ENCODE results near the gene DYNLT5. TPM values are rescaled to one million over a fixed set of nuclear protein-coding genes. Genes with fewer than 3 reads are reported as not detected.

Gene DYNLT5
- total RNA-seq, 1 experiment from 2014 or later: not detected

GRCh38 chr1:66729119-66729518, 23.1 kb upstream of the DYNLT5 start:
- no TSS peak for BruUV-seq (replicated peaks)
- no peaks in the 10 kb centered on the region for H3K9me3 ChIP-seq (ENCODE audit: control insufficient read depth in 1 of 2, insufficient read depth in 1 of 2, low read depth in 1 of 2, low read length in 2 of 2)
- H3K27ac ChIP-seq (ENCODE audit: low read depth, low read length): no peak overlapping the region
- TF ChIP-seq SRF (IDR thresholded peaks at IDR 0.05; ENCODE audit: low read depth) (no peak), ELF1 (IDR thresholded peaks at IDR 0.05; ENCODE audit: borderline replicate concordance, low read depth) (no peak), SP1 (IDR thresholded peaks at IDR 0.05; ENCODE audit: low read depth) (no peak), ZFX (IDR thresholded peaks at IDR 0.05) (no peak)
- H3K27me3 ChIP-seq (ENCODE audit: insufficient read depth, low read length): no peaks in the 10 kb centered on the region
- no peak overlapping the region for H2AFZ ChIP-seq (ENCODE audit: low read depth, low read length, poor library complexity, severe bottlenecking)
- no peak overlapping the region for H3K4me2 ChIP-seq (ENCODE audit: low read length)
- H3K9ac ChIP-seq (ENCODE audit: low read length): no peak overlapping the region
- ChIA-PET CTCF (no interaction called here), POLR2A (no interaction called here), RAD21 (ENCODE audit: low non-redundant PET in 1 of 2, low total read pairs in 2 of 2, uncharacterized antibody in 2 of 2, unreplicated experiment in 2 of 2) (no interaction called here)
- no peaks in the 10 kb centered on the region for H4K20me1 ChIP-seq (ENCODE audit: insufficient read depth)
- peaks cover 0 to 11% of the 10 kb centered on the region in 2 experiments; a peak in 1 of 4 replicates for H3K4me1 ChIP-seq (ENCODE audit: control insufficient read depth in 1 of 2, insufficient read depth in 2 of 2, low read length in 2 of 2)
- ATAC-seq: no peak
- H3K9me2 ChIP-seq (ENCODE audit: insufficient read depth): no peaks in the 10 kb centered on the region
- no peak for DNase-seq (ENCODE audit: low read depth, low spot score)
- no peaks in the 10 kb centered on the region for H3K36me3 ChIP-seq (ENCODE audit: control insufficient read depth in 1 of 2, insufficient read depth in 2 of 2, low read length in 2 of 2)
- no peak overlapping the region for H3K4me3 ChIP-seq (replicated peaks in 1 of 2; ENCODE audit: low read depth in 1 of 2, low read length in 2 of 2)
- H3K79me2 ChIP-seq (ENCODE audit: insufficient read depth, low read length): no peaks in the 10 kb centered on the region
- intact Hi-C loops (cut with micrococcal nuclease): loop anchor here (5.0 to 10.0 kb wide), 2 partner anchors 227 to 774 kb away; no protein-coding TSS in a partner anchor

- Histone ChIP-seq H3K9me3 (ENCODE audit: control insufficient read depth in 1 of 2, insufficient read depth in 1 of 2, low read depth in 1 of 2, low read length in 2 of 2) (no peaks in the 10 kb centered on the region), H3K9ac (ENCODE audit: low read length) (no peak overlapping the region), H3K9me2 (ENCODE audit: insufficient read depth) (no peaks in the 10 kb centered on the region), H4K20me1 (ENCODE audit: insufficient read depth) (no peaks in the 10 kb centered on the region), H3K4me3 (replicated peaks in 1 of 2; ENCODE audit: low read depth in 1 of 2, low read length in 2 of 2) (no peak overlapping the region), H2AFZ (ENCODE audit: low read depth, low read length, poor library complexity, severe bottlenecking) (no peak overlapping the region), H3K27me3 (ENCODE audit: insufficient read depth, low read length) (no peaks in the 10 kb centered on the region), H3K27ac (ENCODE audit: low read depth, low read length) (no peak overlapping the region), H3K79me2 (ENCODE audit: insufficient read depth, low read length) (no peaks in the 10 kb centered on the region), H3K4me1 (ENCODE audit: control insufficient read depth in 1 of 2, insufficient read depth in 2 of 2, low read length in 2 of 2) (peaks cover 0 to 11% of the 10 kb centered on the region in 2 experiments; a peak in 1 of 4 replicates), H3K4me2 (ENCODE audit: low read length) (no peak overlapping the region), H3K36me3 (ENCODE audit: control insufficient read depth in 1 of 2, insufficient read depth in 2 of 2, low read length in 2 of 2) (no peaks in the 10 kb centered on the region)
- ChIA-PET POLR2A (no interaction called here), RAD21 (ENCODE audit: low non-redundant PET in 1 of 2, low total read pairs in 2 of 2, uncharacterized antibody in 2 of 2, unreplicated experiment in 2 of 2) (no interaction called here), CTCF (no interaction called here)
- no peak for ATAC-seq
- TF ChIP-seq RAD21 (IDR thresholded peaks at IDR 0.05; ENCODE audit: low read depth): no peak
- no peak for TF ChIP-seq EZH2phosphoT487 (IDR thresholded peaks at IDR 0.05; ENCODE audit: borderline replicate concordance)
- no peak for TF ChIP-seq ZFX (IDR thresholded peaks at IDR 0.05)
- no peak for TF ChIP-seq TCF7L2 (IDR thresholded peaks at IDR 0.05; ENCODE audit: borderline replicate concordance, extremely low read depth, insufficient read depth, insufficient read length)
- TF ChIP-seq CBX3 (IDR thresholded peaks at IDR 0.05; ENCODE audit: low read depth): no peak
- no peak for TF ChIP-seq POLR2AphosphoS5 (IDR thresholded peaks at IDR 0.05; ENCODE audit: low read depth, low read length)
- no peak for TF ChIP-seq EGR1 (IDR thresholded peaks at IDR 0.05; ENCODE audit: low read depth)
- TF ChIP-seq MAX (IDR thresholded peaks at IDR 0.05): no peak
- no peak for TF ChIP-seq ELF1 (IDR thresholded peaks at IDR 0.05; ENCODE audit: borderline replicate concordance, low read depth)
- no TSS peak for BruUV-seq (replicated peaks)
- no peak for DNase-seq (ENCODE audit: low read depth, low spot score)
- intact Hi-C loops (cut with micrococcal nuclease): loop anchor here (5.0 to 10.0 kb wide), 2 partner anchors 227 to 775 kb away; no protein-coding TSS in a partner anchor
These were observed 22.7 kb upstream of the DYNLT5 start for GRCh38 chr1:66729523-66729922.

Data from HCT116 (cell line).